Endothelial cell of umbilical vein (primary cell): ENCODE data around the gene KCNH8. TPM values are rescaled to one million over a fixed set of nuclear protein-coding genes. Genes with fewer than 3 reads are reported as not detected.
"Not testable (repeated sequence)": the region's sequence is repeated elsewhere in the genome, so short reads cannot be mapped to it uniquely, and the experiment has no call there.

Experiments used
- BruUV-seq: library from RNA; stranded (reverse); fragments of 400-500 nt; replicated peaks from 2 replicates; lab custom pipeline; 2021; lab: Mats Ljungman, UMichigan
- CTCF ChIA-PET: fragments of 300-600, 350-600 bp; sonication (Branson Sonifier 250); formaldehyde crosslinking; loops from one replicate; lab custom pipeline; 2021; ENCODE audit warnings: antibody characterized with exemption, inconsistent platforms; lab: Charles Lee
- POLR2A ChIA-PET: fragments of 300-600, 350-600 bp; sonication (Branson Sonifier 250); formaldehyde crosslinking; loops from one replicate; lab custom pipeline; 2021; ENCODE audit warnings: antibody characterized with exemption, inconsistent platforms; lab: Charles Lee
- DNase-seq: peaks from one replicate; pipeline ENCODE4 v3.0.0-alpha.2; 2011; ENCODE audit warnings: low read depth, low spot score
- FAIRE-seq: peaks from 2 replicates; lab custom pipeline; 2011; peaks lifted over from hg19 to GRCh38; lab: Jason Lieb, UNC
- H2AFZ ChIP-seq: 2 replicates; pipeline ENCODE4 v1.6.0; 2012; ENCODE audit warnings: low read depth, low read length, control low read depth, inconsistent platforms
- H3K27ac ChIP-seq: 2 replicates; pipeline ENCODE4 v1.5.1; 2011; ENCODE audit warnings: low read depth, mild to moderate bottlenecking, control low read depth, low read length, moderate library complexity; ENCODE audit not compliant: insufficient read depth
- H3K27me3 ChIP-seq, 2 experiments: 2 replicates each; pipeline versions ENCODE4 v1.6.0 to v1.6.1; 2011; ENCODE audit warnings: low read length in 2 of 2, mixed read lengths in 1 of 2; ENCODE audit not compliant: control insufficient read depth in 2 of 2, insufficient read depth in 2 of 2
- H3K36me3 ChIP-seq, 2 experiments: 2 replicates in 1 of 2; 3 replicates in 1 of 2; pipeline ENCODE4 v1.5.1; 2011; ENCODE audit warnings: low read length in 2 of 2, mild to moderate bottlenecking in 1 of 2, moderate library complexity in 1 of 2; ENCODE audit not compliant: control insufficient read depth in 2 of 2, insufficient read depth in 2 of 2; ENCODE audit errors: extremely low read depth in 1 of 2
- H3K4me1 ChIP-seq: 3 replicates; pipeline ENCODE4 v1.5.1; 2011; ENCODE audit warnings: mild to moderate bottlenecking, low read length; ENCODE audit not compliant: control insufficient read depth, insufficient read depth; ENCODE audit errors: extremely low read depth
- H3K4me2 ChIP-seq: 2 replicates; pipeline ENCODE4 v1.6.1; 2011; ENCODE audit warnings: low read length, control low read depth, mixed read lengths; ENCODE audit not compliant: insufficient read depth
- H3K4me3 ChIP-seq, 3 experiments: fragments of 200-600 bp in 1 of 3; sonication (generic), shearing (Covaris generic) in 1 of 3; replicated peaks in 1 of 3; 2 replicates each; pipeline ENCODE4 v1.5.1; 2011 to 2016; ENCODE audit warnings: control low read depth in 3 of 3, low read length in 3 of 3, mild to moderate bottlenecking in 2 of 3, inconsistent platforms in 1 of 3, low read depth in 1 of 3, moderate library complexity in 1 of 3; ENCODE audit not compliant: insufficient read depth in 1 of 3
- H3K79me2 ChIP-seq: 2 replicates; pipeline ENCODE4 v1.6.0; 2012; ENCODE audit warnings: low read length, inconsistent platforms; ENCODE audit not compliant: control insufficient read depth, insufficient read depth
- H3K9ac ChIP-seq: replicated peaks from 2 replicates; pipeline ENCODE3; 2011; ENCODE audit warnings: low read length, control low read depth; ENCODE audit not compliant: insufficient read depth; ENCODE audit errors: extremely low read depth
- H3K9me1 ChIP-seq: replicated peaks from 3 replicates; pipeline ENCODE4 v1.6.0; 2011; ENCODE audit warnings: mild to moderate bottlenecking, low read length; ENCODE audit not compliant: control insufficient read depth, insufficient read depth; ENCODE audit errors: extremely low read depth
- H3K9me3 ChIP-seq: replicated peaks from 2 replicates; pipeline ENCODE4 v1.5.1; 2012; ENCODE audit warnings: low read length, inconsistent platforms; ENCODE audit not compliant: control insufficient read depth, insufficient read depth
- H4K20me1 ChIP-seq: replicated peaks from 2 replicates; pipeline ENCODE3; 2011; ENCODE audit warnings: mild to moderate bottlenecking, low read length; ENCODE audit not compliant: control insufficient read depth, insufficient read depth; ENCODE audit errors: extremely low read depth
- CTCF ChIP-seq, 2 donors: IDR thresholded peaks; 1 replicate in 1 of 2; 2 replicates in 1 of 2; pipeline ENCODE4 v1.5.1; 2011; ENCODE audit warnings: low read length in 2 of 2, mild to moderate bottlenecking in 2 of 2, moderate library complexity in 2 of 2, control low read depth in 1 of 2, inconsistent platforms in 1 of 2, low read depth in 1 of 2; ENCODE audit not compliant: insufficient read depth in 1 of 2; ENCODE audit errors: extremely low read depth in 1 of 2
- EZH2 ChIP-seq: IDR thresholded peaks from 2 replicates; pipeline ENCODE4 v1.6.1; 2012; ENCODE audit warnings: borderline replicate concordance, low read depth, mild to moderate bottlenecking, moderate library complexity, low read length, inconsistent platforms; ENCODE audit not compliant: severe bottlenecking
- FOS ChIP-seq: IDR thresholded peaks from 2 replicates; pipeline ENCODE4 v1.6.1; 2011; ENCODE audit warnings: mild to moderate bottlenecking, low read length, moderate library complexity, borderline replicate concordance; ENCODE audit not compliant: insufficient read depth
- GATA2 ChIP-seq: IDR thresholded peaks from 2 replicates; pipeline ENCODE4 v1.7.0; 2011; ENCODE audit warnings: low read depth, mild to moderate bottlenecking, moderate library complexity, mixed read lengths, low read length; ENCODE audit not compliant: insufficient read length, insufficient read depth
- JUN ChIP-seq: IDR thresholded peaks from 2 replicates; pipeline ENCODE4 v1.6.1; 2011; ENCODE audit warnings: borderline replicate concordance, low read depth; ENCODE audit not compliant: insufficient read length, insufficient read depth
- MYC ChIP-seq: IDR thresholded peaks from one replicate; pipeline ENCODE4 v1.6.1; 2011; ENCODE audit warnings: mild to moderate bottlenecking, low read depth, low read length
- POLR2A ChIP-seq: IDR thresholded peaks from 2 replicates; pipeline ENCODE4 v1.6.1; 2012; ENCODE audit warnings: low read depth, mild to moderate bottlenecking, control low read depth, low read length
- POLR2AphosphoS5 ChIP-seq: IDR thresholded peaks from 2 replicates; pipeline ENCODE4 v1.6.1; 2012; ENCODE audit warnings: low read depth, mild to moderate bottlenecking, control low read depth, low read length, moderate library complexity; ENCODE audit not compliant: insufficient read depth
- dilution Hi-C: fragments of 300-500 bp; cut with MboI; formaldehyde crosslinking; loops from one replicate; pipeline ENCODE4 v1.15.0; 2019; ENCODE audit warnings: low sequenced_read_pairs; ENCODE audit not compliant: extremely low pct_ligation_motif_present
- intact Hi-C: fragments of 100-400 bp; cut with micrococcal nuclease; formaldehyde crosslinking; loops from one replicate; pipeline ENCODE4 v1.10.0; 2022
- polyA plus RNA-seq, 4 experiments: library from polyadenylated mRNA; depleted of rRNA in 3 of 4; stranded (reverse) in 3 of 4; unstranded in 1 of 4; fragments of >200 nt; gene quantifications; 2 replicates each; pipeline versions ENCODE4 v1.2.1 to v1.2.3, GENCODE V29; 2011 to 2012; ENCODE audit warnings: missing spikeins in 1 of 4
- total RNA-seq: library from RNA; stranded (reverse); gene quantifications from 2 replicates; pipeline ENCODE4 v1.2.3, GENCODE V29; 2021
- TF ChIP-seq, protein P1 (sequence below): IDR thresholded peaks from 2 replicates; pipeline ENCODE4 v1.6.1; 2011; ENCODE audit not compliant: insufficient read depth, insufficient read length

KCNH8 gene
- total and polyA plus RNA-seq, 2 donors (not counting 3 experiments of a cell fraction or from before 2014, with no cell fraction given), result not detected

GRCh38 chr3:19228167-19228566, 79.9 kb downstream of the KCNH8 start:
- Histone ChIP-seq H3K4me2 (no peak overlapping the region), H3K27me3 (no peaks in the 10 kb centered on the region), H3K9me1 (no peaks in the 10 kb centered on the region), H3K4me1 (no peaks in the 10 kb centered on the region), H3K9ac (no peak overlapping the region), H3K79me2 (no peaks in the 10 kb centered on the region), H4K20me1 (no peaks in the 10 kb centered on the region), H3K27ac (no peak overlapping the region), H2AFZ (no peak overlapping the region), H3K9me3 (peaks cover 4% of the 10 kb centered on the region), H3K4me3 (no peak overlapping the region), H3K36me3 (no peaks in the 10 kb centered on the region)
- FAIRE-seq (no peak), DNase-seq (no peak)
- intact Hi-C loops, result no loop called here
- POLR2A ChIA-PET, result no interaction called here
- BruUV-seq, result no TSS peak
- CTCF ChIA-PET, result no interaction called here
- TF ChIP-seq EZH2 (no peak), JUN (no peak), MYC (no peak), GATA2 (no peak)
- dilution Hi-C loops, result no loop called here

DNA sequence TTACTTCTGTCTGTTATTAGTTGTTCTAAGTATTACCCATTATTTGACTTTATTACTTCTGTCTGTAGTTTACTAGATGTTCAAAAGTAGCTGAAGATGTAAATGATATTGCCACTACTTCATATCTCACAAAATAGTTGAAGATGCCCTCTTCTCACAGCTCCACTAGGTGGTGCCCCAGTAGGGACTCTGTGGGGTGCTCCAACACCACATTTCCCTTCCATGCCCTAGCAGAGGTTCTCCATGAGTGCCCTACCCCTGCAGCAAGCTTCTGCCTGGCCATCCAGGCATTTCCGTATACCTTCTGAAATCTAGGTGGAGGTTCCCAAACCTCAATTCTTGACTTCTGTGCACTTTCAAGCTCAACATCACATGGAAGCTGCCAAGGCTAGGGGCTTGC, 80.8 kb downstream of the KCNH8 start:
- ChIA-PET CTCF (no interaction called here), POLR2A (no interaction called here)
- Histone ChIP-seq H3K4me2 (no peak overlapping the region), H3K4me3 (no peak overlapping the region), H2AFZ (no peak overlapping the region), H3K27me3 (no peaks in the 10 kb centered on the region), H3K9ac (no peak overlapping the region), H3K4me1 (no peaks in the 10 kb centered on the region), H3K79me2 (no peaks in the 10 kb centered on the region), H3K9me3 (peaks cover 4% of the 10 kb centered on the region), H3K36me3 (no peaks in the 10 kb centered on the region), H4K20me1 (no peaks in the 10 kb centered on the region), H3K9me1 (no peaks in the 10 kb centered on the region), H3K27ac (no peak overlapping the region)
- DNase-seq (no peak), FAIRE-seq (no peak)
- intact Hi-C loops (no loop called here), dilution Hi-C loops (no loop called here)
- BruUV-seq, result no TSS peak
- TF ChIP-seq POLR2AphosphoS5 (no peak), CTCF (IDR thresholded peaks at IDR 0.05; ENCODE audit: extremely low read depth in 1 of 2, insufficient read depth in 1 of 2, low read depth in 1 of 2, low read length in 2 of 2) (no peak), GATA2 (no peak), JUN (no peak), MYC (no peak), FOS (no peak), POLR2A (no peak), EZH2 (no peak)
- TF ChIP-seq, protein P1, sequence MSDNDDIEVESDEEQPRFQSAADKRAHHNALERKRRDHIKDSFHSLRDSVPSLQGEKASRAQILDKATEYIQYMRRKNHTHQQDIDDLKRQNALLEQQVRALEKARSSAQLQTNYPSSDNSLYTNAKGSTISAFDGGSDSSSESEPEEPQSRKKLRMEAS, result no peak

GRCh38 chr3:19229881-19230280, 81.6 kb downstream of the KCNH8 start:
- H3K9me1 ChIP-seq, H3K4me3 ChIP-seq, H3K27me3 ChIP-seq, H3K4me1 ChIP-seq, H3K9ac ChIP-seq, dilution Hi-C loops, H4K20me1 ChIP-seq, H3K36me3 ChIP-seq, H3K9me3 ChIP-seq, CTCF ChIA-PET, H2AFZ ChIP-seq, H3K4me2 ChIP-seq, BruUV-seq, H3K27ac ChIP-seq, DNase-seq, H3K79me2 ChIP-seq, FAIRE-seq, intact Hi-C loops, POLR2A ChIA-PET: not testable (repeated sequence)
